ENCODE results near the gene FANCD2.

Gene FANCD2

GRCh38 chr3:10026084-10026890 is at the start of gene FANCD2:
Gene FANCD2 (plus strand): TSS chr3:10026437. CDS start chr3:10028658, 2,221 bp downstream.
- H3K4me3 Mint-ChIP-seq, result peak within 1 kb of the TSS; percentile 92
- no peaks in the 10 kb centered on the region for H3K9me3 Mint-ChIP-seq
- H3K4me1 Mint-ChIP-seq (ENCODE audit: low read depth), result peaks cover 40% of the 10 kb centered on the region
- H3K27ac Mint-ChIP-seq, result peak within 1 kb of the TSS; percentile 99
- peaks cover 53% of the 10 kb centered on the region for H3K36me3 Mint-ChIP-seq (ENCODE audit: low read depth)
- no peaks in the 10 kb centered on the region for H3K27me3 Mint-ChIP-seq

GRCh38 chr3:9976721-9977709 is 49.2 kb upstream of the FANCD2 start:
- Mint-ChIP-seq H3K4me1 (ENCODE audit: low read depth) (peaks cover 27% of the 10 kb centered on the region), H3K36me3 (ENCODE audit: low read depth) (peaks cover 42% of the 10 kb centered on the region), H3K27me3 (no peaks in the 10 kb centered on the region), H3K4me3 (no peak overlapping the region), H3K9me3 (no peaks in the 10 kb centered on the region), H3K27ac (peak overlapping the region; percentile 63)

- Mint-ChIP-seq H3K36me3 (ENCODE audit: low read depth) (peaks cover 37% of the 10 kb centered on the region), H3K27ac (peak overlapping the region; percentile 50), H3K27me3 (no peaks in the 10 kb centered on the region), H3K4me3 (no peak overlapping the region), H3K4me1 (ENCODE audit: low read depth) (peaks cover 26% of the 10 kb centered on the region), H3K9me3 (no peaks in the 10 kb centered on the region)
These were observed 47.4 kb upstream of the FANCD2 start for GRCh38 chr3:9978710-9979305.

GRCh38 chr3:9980251-9980650 is 46.0 kb upstream of the FANCD2 start:
- H3K27me3 Mint-ChIP-seq, result no peaks in the 10 kb centered on the region
- H3K4me3 Mint-ChIP-seq, result no peak overlapping the region
- no peak overlapping the region for H3K27ac Mint-ChIP-seq

GRCh38 chr3:9986230-9986725 is 40.0 kb upstream of the FANCD2 start:
- peak overlapping the region; percentile 96 for H3K4me3 Mint-ChIP-seq
- no peaks in the 10 kb centered on the region for H3K9me3 Mint-ChIP-seq
- H3K4me1 Mint-ChIP-seq (ENCODE audit: low read depth), result peaks cover 33% of the 10 kb centered on the region
- peaks cover 30% of the 10 kb centered on the region for H3K36me3 Mint-ChIP-seq (ENCODE audit: low read depth)
- no peaks in the 10 kb centered on the region for H3K27me3 Mint-ChIP-seq
- H3K27ac Mint-ChIP-seq, result peak overlapping the region; percentile 98

More at GRCh38 chr3:9980251-9980650, 46.0 kb upstream of the FANCD2 start:
- Mint-ChIP-seq H3K4me1 (ENCODE audit: low read depth) (peaks cover 26% of the 10 kb centered on the region), H3K36me3 (ENCODE audit: low read depth) (peaks cover 27% of the 10 kb centered on the region), H3K9me3 (no peaks in the 10 kb centered on the region)

GRCh38 chr3:9994086-9994844 is 32.0 kb upstream of the FANCD2 start:
- H3K4me3 Mint-ChIP-seq, result no peak overlapping the region
- H3K27ac Mint-ChIP-seq, result no peak overlapping the region
- H3K4me1 Mint-ChIP-seq (ENCODE audit: low read depth), result peaks cover 2% of the 10 kb centered on the region
- H3K9me3 Mint-ChIP-seq, result no peaks in the 10 kb centered on the region
- no peaks in the 10 kb centered on the region for H3K27me3 Mint-ChIP-seq
- H3K36me3 Mint-ChIP-seq (ENCODE audit: low read depth), result peaks cover 60% of the 10 kb centered on the region

- Mint-ChIP-seq H3K27me3 (no peaks in the 10 kb centered on the region), H3K36me3 (ENCODE audit: low read depth) (peaks cover 62% of the 10 kb centered on the region), H3K9me3 (no peaks in the 10 kb centered on the region), H3K4me1 (ENCODE audit: low read depth) (no peaks in the 10 kb centered on the region), H3K27ac (no peak overlapping the region), H3K4me3 (no peak overlapping the region)
These were observed 25.6 kb upstream of the FANCD2 start for GRCh38 chr3:10000686-10001085.

GRCh38 chr3:10002951-10003350 is 23.3 kb upstream of the FANCD2 start:
- Mint-ChIP-seq H3K4me1 (ENCODE audit: low read depth) (no peaks in the 10 kb centered on the region), H3K4me3 (no peak overlapping the region), H3K9me3 (no peaks in the 10 kb centered on the region), H3K27ac (no peak overlapping the region), H3K36me3 (ENCODE audit: low read depth) (peaks cover 47% of the 10 kb centered on the region), H3K27me3 (no peaks in the 10 kb centered on the region)

- H3K9me3 Mint-ChIP-seq, result no peaks in the 10 kb centered on the region
- peaks cover 14% of the 10 kb centered on the region for H3K4me1 Mint-ChIP-seq (ENCODE audit: low read depth)
- H3K27ac Mint-ChIP-seq, result no peak overlapping the region
- H3K27me3 Mint-ChIP-seq, result no peaks in the 10 kb centered on the region
- H3K36me3 Mint-ChIP-seq (ENCODE audit: low read depth), result peaks cover 32% of the 10 kb centered on the region
- H3K4me3 Mint-ChIP-seq, result no peak overlapping the region
These were observed 21.7 kb upstream of the FANCD2 start for GRCh38 chr3:10004506-10004905.

- Mint-ChIP-seq H3K4me3 (no peak overlapping the region), H3K27ac (no peak overlapping the region), H3K27me3 (no peaks in the 10 kb centered on the region), H3K9me3 (no peaks in the 10 kb centered on the region), H3K36me3 (ENCODE audit: low read depth) (peaks cover 27% of the 10 kb centered on the region), H3K4me1 (ENCODE audit: low read depth) (peaks cover 16% of the 10 kb centered on the region)
These were observed 21.2 kb upstream of the FANCD2 start for GRCh38 chr3:10004960-10005564.

- Mint-ChIP-seq H3K4me3 (no peak overlapping the region), H3K27me3 (peaks cover 5% of the 10 kb centered on the region), H3K9me3 (no peaks in the 10 kb centered on the region), H3K27ac (no peak overlapping the region), H3K36me3 (ENCODE audit: low read depth) (peaks cover 16% of the 10 kb centered on the region), H3K4me1 (ENCODE audit: low read depth) (peaks cover 21% of the 10 kb centered on the region)
These were observed 20.0 kb upstream of the FANCD2 start for GRCh38 chr3:10006048-10006761.

GRCh38 chr3:10006762-10007090 is 19.5 kb upstream of the FANCD2 start:
- H3K4me3 Mint-ChIP-seq, result no peak overlapping the region
- peaks cover 16% of the 10 kb centered on the region for H3K36me3 Mint-ChIP-seq (ENCODE audit: low read depth)
- peaks cover 5% of the 10 kb centered on the region for H3K27me3 Mint-ChIP-seq
- H3K4me1 Mint-ChIP-seq (ENCODE audit: low read depth), result peaks cover 21% of the 10 kb centered on the region
- no peak overlapping the region for H3K27ac Mint-ChIP-seq
- no peaks in the 10 kb centered on the region for H3K9me3 Mint-ChIP-seq

GRCh38 chr3:10007126-10007782 is 19.0 kb upstream of the FANCD2 start:
- H3K4me1 Mint-ChIP-seq (ENCODE audit: low read depth), result peaks cover 21% of the 10 kb centered on the region
- no peaks in the 10 kb centered on the region for H3K9me3 Mint-ChIP-seq
- no peak overlapping the region for H3K27ac Mint-ChIP-seq
- H3K36me3 Mint-ChIP-seq (ENCODE audit: low read depth), result peaks cover 16% of the 10 kb centered on the region
- no peak overlapping the region for H3K4me3 Mint-ChIP-seq
- peaks cover 5% of the 10 kb centered on the region for H3K27me3 Mint-ChIP-seq

All from stimulated activated naive CD8-positive, alpha-beta T cell treated with anti-CD3 and anti-CD28 coated beads, Interleukin-15, Interleukin-2, amounts not matched to agents 100 ng/mL and 50 ng/mL, for 24 hours (primary cell).